ENCODE results near the gene IFNE. TPM values are rescaled to one million over a fixed set of nuclear protein-coding genes. Genes with fewer than 3 reads are reported as not detected.

Gene IFNE
- total RNA-seq, 1 donor from 2014 or later, result 0.16 TPM

GRCh38 chr9:21516796-21517195, 34.7 kb upstream of the IFNE start:
- no peaks in the 10 kb centered on the region for H3K27me3 Mint-ChIP-seq (ENCODE audit: low read depth)
- no peaks in the 10 kb centered on the region for H3K4me1 Mint-ChIP-seq
- H3K27ac Mint-ChIP-seq (ENCODE audit: unreplicated experiment), result no peak overlapping the region
- TF ChIP-seq, protein P1, sequence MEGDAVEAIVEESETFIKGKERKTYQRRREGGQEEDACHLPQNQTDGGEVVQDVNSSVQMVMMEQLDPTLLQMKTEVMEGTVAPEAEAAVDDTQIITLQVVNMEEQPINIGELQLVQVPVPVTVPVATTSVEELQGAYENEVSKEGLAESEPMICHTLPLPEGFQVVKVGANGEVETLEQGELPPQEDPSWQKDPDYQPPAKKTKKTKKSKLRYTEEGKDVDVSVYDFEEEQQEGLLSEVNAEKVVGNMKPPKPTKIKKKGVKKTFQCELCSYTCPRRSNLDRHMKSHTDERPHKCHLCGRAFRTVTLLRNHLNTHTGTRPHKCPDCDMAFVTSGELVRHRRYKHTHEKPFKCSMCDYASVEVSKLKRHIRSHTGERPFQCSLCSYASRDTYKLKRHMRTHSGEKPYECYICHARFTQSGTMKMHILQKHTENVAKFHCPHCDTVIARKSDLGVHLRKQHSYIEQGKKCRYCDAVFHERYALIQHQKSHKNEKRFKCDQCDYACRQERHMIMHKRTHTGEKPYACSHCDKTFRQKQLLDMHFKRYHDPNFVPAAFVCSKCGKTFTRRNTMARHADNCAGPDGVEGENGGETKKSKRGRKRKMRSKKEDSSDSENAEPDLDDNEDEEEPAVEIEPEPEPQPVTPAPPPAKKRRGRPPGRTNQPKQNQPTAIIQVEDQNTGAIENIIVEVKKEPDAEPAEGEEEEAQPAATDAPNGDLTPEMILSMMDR (conservative IDR thresholded peaks at IDR 0.05), result no peak
- H3K36me3 Mint-ChIP-seq (ENCODE audit: low read depth), result no peaks in the 10 kb centered on the region
- DNase-seq (ENCODE audit: low read depth, low spot score), result no peak
- H3K9me3 Mint-ChIP-seq, result peaks cover 4% of the 10 kb centered on the region
- H3K4me3 Mint-ChIP-seq, result no peak overlapping the region

DNA sequence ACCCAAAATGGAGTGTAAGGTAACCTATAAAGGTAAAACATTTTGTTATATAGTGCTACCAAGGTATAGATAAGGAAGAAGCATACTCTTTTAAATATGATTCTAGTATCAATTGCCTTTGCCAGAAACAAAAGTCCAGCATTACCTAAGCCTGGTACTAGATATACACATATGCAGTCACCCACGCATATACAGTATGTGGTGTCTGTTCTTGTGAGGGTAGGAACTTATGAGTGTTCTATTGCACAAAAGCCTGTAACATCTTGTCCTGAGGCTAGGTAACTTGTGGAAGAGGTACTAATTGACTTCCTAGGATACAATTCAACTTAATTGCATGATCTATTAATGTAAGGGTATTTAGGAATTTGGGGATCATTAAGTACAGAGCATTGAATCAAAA, 31.3 kb upstream of the IFNE start:
- H3K9me3 Mint-ChIP-seq, result no peaks in the 10 kb centered on the region
- no peaks in the 10 kb centered on the region for H3K4me1 Mint-ChIP-seq
- no peak overlapping the region for H3K4me3 Mint-ChIP-seq
- DNase-seq (ENCODE audit: low read depth, low spot score), result no peak
- H3K27ac Mint-ChIP-seq (ENCODE audit: unreplicated experiment), result no peak overlapping the region
- H3K36me3 Mint-ChIP-seq (ENCODE audit: low read depth), result no peaks in the 10 kb centered on the region
- TF ChIP-seq, protein P1 (conservative IDR thresholded peaks at IDR 0.05), result no peak
- H3K27me3 Mint-ChIP-seq (ENCODE audit: low read depth), result no peaks in the 10 kb centered on the region

DNA sequence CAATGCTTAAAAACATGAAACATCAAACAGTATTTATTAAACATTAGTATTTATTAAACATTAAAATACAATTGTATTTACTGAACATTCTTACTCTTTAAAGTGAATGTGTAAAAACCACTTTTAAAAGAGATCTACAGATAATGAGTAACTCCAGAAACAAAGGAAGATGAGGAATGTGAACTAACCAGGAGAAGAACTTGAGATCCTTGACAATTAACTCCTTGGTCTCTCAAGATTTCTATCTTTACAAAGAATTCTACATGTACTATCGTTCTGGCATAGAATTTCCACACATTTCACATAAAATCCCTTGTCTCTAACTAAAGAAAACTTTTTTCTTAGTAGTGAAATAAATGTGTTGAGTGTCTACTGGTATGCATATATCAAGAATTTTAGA, 28.7 kb upstream of the IFNE start:
- TF ChIP-seq, protein P1 (conservative IDR thresholded peaks at IDR 0.05), result no peak
- H3K27me3 Mint-ChIP-seq (ENCODE audit: low read depth), result no peaks in the 10 kb centered on the region
- no peak for DNase-seq (ENCODE audit: low read depth, low spot score)
- H3K9me3 Mint-ChIP-seq, result no peaks in the 10 kb centered on the region
- no peak overlapping the region for H3K4me3 Mint-ChIP-seq
- no peak overlapping the region for H3K27ac Mint-ChIP-seq (ENCODE audit: unreplicated experiment)
- H3K4me1 Mint-ChIP-seq, result no peaks in the 10 kb centered on the region
- H3K36me3 Mint-ChIP-seq (ENCODE audit: low read depth), result no peaks in the 10 kb centered on the region

- no peaks in the 10 kb centered on the region for H3K36me3 Mint-ChIP-seq (ENCODE audit: low read depth)
- TF ChIP-seq, protein P1 (conservative IDR thresholded peaks at IDR 0.05), result no peak
- no peaks in the 10 kb centered on the region for H3K9me3 Mint-ChIP-seq
- H3K4me1 Mint-ChIP-seq, result no peaks in the 10 kb centered on the region
- no peak overlapping the region for H3K4me3 Mint-ChIP-seq
- DNase-seq (ENCODE audit: low read depth, low spot score), result no peak
- H3K27ac Mint-ChIP-seq (ENCODE audit: unreplicated experiment), result no peak overlapping the region
- H3K27me3 Mint-ChIP-seq (ENCODE audit: low read depth), result no peaks in the 10 kb centered on the region
Observed at GRCh38 chr9:21507483-21507790, 25.3 kb upstream of the IFNE start.

DNA sequence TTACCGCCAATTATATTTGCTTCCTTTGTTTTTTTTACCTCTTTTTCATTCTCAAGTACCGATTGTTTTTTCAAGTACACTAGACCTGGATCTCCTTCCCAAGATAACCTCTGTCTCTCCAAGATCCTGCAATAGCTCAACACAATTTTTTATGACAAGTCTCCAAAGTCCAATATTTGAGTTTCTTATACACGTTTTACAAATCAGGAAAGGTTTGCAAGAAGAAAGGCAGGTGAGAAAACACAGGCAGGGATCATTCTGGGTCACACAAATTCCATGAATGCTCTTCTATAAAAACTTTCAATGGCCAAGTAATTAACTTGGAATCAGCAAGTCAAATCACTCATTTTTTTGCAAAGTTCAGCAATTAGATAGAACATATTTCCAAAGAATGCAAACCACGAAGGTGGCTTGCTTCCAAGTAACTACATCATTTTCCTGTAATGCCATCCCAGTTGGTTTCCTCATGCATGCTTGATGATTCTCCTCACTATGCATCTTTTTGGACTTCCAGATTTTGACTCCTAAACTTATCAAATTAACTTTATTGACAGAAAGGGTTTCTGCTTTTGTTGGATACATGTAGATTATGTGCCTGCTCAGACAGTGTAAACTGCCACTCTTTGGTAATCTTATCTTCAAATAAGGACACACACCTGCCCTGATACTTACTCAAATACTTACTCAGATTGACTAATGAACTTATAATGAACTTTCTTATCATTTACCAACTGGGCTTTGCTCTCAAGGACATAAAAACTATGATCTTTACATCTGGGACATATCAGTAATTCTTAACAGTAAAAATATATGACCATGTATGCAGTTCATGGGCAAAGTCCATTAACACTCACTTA, 24.7 kb upstream of the IFNE start:
- Mint-ChIP-seq H3K4me1 (no peaks in the 10 kb centered on the region), H3K9me3 (no peaks in the 10 kb centered on the region), H3K27ac (ENCODE audit: unreplicated experiment) (no peak overlapping the region), H3K36me3 (ENCODE audit: low read depth) (no peaks in the 10 kb centered on the region), H3K4me3 (no peak overlapping the region), H3K27me3 (ENCODE audit: low read depth) (no peaks in the 10 kb centered on the region)
- TF ChIP-seq, protein P1 (conservative IDR thresholded peaks at IDR 0.05), result no peak
- DNase-seq (ENCODE audit: low read depth, low spot score), result no peak

All from neural crest cell (in vitro differentiated cells).